HCEC 1CT (cell line): ENCODE measurements around the gene KLF6.

Experiments
- DNase-seq: peaks from one replicate; pipeline ENCODE4 v3.0.0-alpha.2; 2017

KLF6 gene

DNA sequence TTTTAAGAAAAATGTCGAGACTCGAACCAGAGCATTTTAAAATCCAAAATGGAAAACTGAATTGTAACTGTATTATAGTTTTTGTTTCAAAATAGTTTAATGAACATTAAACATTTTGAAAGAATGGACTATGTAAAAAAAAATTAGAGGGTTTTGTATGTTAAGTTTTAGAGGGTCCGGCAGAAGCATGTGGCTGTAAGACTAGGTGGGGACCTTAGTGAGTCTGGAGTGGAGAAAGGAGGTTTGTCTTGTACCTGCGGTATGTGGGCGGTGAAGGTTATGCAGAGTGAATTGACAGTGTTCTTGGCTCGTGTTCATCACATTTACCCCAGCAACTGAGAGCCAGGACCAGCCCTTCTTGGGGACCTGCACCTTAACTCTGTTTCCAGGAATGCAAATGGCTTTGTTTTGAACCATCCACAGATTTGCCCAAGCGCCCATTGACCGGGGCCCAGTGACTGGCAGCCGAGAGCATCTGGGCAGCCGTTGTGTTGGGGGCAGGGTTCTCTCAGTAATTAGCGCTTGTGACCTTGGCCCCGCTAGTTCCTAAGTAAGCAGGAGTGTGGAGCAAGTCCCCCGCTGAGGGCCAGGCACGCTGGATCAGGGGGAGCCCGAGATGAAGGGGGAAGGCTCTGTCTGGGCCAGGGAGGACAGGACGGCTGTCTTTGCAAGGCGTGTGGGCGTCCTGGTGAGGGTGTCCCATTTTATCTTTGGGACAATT lies 1.4 kb upstream of the KLF6 start:
- no peak for DNase-seq

GRCh38 chr10:3785851-3786271 lies 852 bp upstream of the KLF6 start:
- DNase-seq, result peak; percentile 45

DNA sequence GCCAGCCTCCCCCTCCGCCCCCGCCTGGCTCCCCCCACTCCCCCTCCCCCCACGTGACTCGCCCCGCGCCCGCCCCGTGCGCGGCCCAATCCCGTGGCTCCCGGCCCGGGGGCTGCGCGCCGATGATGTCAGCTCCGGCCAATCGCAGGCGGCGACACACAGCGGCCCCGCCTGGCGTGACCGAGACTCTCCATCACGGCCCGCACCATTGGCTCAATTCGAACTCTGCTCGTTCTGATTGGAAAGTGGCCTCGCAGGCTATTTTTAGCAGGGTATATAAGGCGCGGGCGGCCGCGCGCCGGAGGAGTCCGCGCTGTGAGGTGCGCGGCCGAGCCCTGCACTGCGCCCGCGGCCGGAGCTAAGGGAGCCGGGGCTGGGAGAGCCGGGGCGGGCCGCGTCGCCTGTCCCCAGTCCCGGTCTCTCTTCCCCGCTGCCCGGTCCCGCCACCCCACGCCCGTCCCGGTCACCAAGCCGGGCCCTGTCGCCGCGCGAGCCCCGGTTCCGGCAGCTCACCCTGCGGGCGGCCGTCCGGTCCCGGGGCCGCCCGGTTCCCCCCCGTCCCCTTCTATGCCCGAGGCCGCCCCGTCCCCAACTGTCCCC lies 342 bp upstream of the KLF6 start:
- peak; percentile 96 for DNase-seq

DNA sequence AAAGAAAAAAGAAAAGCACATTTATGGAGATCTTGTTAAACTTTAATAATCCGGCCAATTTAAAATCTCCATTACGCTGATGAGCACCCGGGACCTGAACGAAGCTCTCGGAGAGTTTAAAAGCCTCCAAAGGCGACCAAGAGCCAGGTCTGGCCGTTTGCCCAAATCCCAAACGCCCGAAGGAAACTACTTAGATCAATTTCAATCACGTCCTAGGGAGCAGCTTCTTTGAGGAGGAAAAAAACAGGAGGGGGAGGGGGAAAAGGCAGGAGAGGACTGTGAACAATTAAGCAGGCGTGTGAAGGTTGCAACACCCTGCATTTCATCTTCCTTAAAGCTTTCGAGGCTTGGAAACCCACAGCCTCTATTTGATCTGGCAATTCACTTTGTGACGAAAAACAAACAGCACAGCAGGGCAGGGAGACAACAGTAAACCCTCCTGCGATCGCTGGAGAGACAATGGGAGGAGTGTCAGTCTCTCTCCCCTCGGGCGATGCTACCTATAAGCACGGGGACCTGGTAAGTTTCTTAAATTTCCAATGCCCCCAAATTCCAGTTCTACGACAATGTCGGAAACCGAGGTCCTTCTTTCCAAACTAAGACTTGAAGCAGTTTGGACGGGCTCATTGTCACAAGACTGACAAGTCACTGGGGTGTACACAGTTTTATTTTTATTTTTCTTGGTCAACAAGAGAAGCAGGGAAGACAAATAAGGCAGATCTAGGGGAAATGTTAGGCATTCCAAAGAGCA lies 1.2 kb downstream of the KLF6 start:
- peak; percentile 42 for DNase-seq

GRCh38 chr10:3783316-3783681 lies 1.7 kb downstream of the KLF6 start:
- DNase-seq, result peak; percentile 57

- peak; percentile 90 for DNase-seq
Measured at GRCh38 chr10:3782451-3783315, 2.3 kb downstream of the KLF6 start.

DNA sequence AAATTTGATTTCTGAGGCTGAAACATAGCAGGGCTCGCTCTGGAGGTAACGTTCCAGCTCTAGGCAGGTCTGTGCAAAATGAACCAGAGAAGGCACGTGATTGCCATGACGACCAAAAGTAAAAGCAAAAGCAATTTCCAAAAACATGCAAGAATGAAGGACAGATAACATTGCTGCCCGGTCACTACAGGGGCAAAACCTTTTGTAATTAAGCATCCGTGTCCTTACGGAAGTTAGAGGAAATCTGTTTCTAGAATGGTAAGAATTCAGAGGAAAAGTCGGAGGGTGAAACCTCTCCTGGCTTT lies 2.9 kb downstream of the KLF6 start:
- no peak for DNase-seq

GRCh38 chr10:3781468-3782145 lies 3.4 kb downstream of the KLF6 start:
- peak; percentile 72 for DNase-seq

GRCh38 chr10:3780771-3781467 lies 4.1 kb downstream of the KLF6 start:
- peak; percentile 11 for DNase-seq

DNA sequence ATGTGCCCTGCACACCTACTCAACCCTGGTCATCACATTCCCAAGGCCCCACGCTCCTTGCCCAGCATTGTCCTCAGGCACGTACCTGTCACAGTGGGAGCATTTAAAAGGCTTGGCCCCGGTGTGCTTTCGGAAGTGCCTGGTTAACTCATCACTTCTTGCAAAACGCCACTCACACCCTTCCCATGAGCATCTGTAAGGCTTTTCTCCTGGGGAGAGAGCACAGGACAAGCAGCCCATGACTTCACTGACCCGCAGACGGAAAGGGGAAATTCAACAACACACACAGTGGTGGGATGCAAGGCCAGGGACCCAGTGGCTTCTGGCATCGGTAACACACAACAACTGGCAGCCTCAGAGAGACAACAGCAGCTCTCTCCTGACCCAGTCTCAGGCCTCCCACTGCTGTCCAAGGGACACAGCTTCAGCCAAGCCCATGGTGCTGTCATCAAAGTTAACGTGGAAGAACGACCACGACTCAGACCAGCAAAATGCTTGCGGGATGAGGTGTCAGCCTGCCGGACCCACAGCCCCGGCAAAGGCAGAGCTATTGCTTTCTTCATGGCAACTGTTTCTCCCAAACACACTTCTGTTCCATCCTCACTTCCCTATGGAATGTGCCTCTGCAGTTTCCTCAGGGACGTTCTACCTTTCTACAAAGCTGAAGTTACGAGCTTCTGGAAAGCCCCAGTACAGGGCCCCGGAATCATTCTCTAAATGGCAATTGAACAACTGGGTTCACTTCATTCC lies 4.8 kb downstream of the KLF6 start:
- peak; percentile 42 for DNase-seq

DNA sequence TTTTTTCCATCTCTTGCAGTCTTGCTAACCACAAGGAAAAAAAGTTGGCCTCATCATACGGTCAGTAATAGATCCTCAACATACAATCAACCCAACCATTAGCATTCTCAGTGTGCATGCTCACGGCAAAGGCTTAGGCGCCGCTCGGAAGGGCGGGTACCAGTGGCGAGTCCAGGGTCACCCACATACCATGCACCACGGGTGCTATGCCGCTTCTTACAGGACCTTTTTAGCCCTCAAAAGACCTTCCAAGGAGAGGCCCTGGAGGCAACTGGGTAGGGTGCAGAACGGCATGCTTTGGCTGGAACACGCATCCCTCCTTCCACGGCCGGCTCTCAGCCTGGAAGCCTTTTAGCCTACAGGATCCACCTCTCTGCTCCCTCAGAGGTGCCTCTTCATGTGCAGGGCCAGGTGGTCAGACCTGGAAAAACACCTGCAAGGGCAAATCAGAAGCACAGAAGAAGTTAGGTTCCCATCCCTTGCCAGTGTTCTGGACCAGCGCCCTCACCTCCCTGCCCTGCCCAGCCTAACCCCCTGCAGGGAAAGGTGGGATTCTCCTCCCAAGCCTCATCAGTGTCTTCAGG lies 5.8 kb downstream of the KLF6 start:
- peak; percentile 11 for DNase-seq

GRCh38 chr10:3778692-3779157 lies 6.3 kb downstream of the KLF6 start:
- peak; percentile 6 for DNase-seq

DNA sequence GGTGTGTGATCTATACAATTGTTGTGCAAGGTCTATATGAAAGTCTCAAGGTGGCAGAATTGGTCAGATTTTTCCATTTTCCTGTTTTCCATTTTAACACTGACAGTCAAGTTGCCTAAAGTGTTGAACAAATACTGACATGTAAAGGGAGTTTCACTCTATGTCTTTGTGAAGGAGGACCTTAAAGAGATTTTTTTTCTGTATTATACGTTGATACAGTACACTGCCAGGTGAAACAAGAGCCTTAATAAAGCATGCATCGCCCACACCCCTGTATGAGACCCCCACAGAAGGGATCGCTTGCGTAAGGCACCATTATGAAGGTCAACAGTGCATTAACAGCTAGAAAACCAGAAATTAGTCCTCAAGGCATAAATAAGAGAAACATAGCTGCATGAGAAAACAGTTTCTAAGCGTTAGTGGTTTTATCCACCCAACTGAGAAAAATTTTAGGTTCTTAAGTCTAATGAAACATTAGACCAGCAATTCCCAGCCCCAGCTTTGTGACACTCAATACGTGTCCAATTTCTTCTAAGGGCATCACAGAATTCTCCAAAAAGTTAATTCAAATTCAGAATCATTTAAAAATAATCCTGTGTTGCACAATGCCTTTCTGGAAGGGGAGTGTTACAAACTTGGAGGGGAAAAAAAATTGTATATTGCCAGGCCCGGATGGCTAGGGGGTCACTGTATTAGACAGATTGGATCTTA lies 6.9 kb downstream of the KLF6 start:
- DNase-seq, result peak; percentile 16

DNA sequence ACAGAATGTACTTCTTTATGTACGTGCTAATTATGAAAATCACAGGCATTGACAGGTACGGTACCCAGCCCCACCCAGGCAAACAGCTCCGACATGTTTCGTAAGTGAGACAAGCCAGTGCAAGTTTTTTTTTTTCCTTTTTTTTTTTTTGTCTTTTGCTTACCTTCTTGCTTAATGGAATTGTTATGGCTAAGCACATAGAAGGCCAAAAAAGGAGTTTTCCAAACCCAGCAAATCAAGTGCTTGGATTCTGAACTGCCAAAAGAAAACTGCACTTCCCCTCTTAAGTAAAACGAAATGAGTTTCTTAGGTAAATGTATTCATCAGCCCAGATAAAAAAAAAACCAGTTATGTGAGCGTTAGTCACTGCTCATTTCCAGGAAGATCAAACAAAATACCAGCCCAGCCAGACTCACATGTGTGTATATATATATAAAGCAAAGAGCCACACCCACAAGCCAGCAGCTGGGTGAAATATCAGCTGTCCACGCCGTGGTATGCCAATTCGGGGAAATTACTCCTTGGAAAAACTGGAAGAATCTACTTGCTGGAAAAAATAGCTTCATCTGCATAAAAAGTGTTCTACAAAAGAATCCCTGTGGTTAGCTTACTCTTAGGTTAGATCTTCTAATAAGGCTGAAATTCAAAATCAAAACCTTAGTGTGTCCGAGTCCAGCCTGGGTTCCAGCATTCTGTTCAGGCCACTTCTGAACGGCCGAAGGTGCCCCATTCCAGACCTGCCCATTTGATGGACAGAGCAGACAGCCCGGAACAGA lies 8.0 kb downstream of the KLF6 start:
- peak; percentile 90 for DNase-seq

DNA sequence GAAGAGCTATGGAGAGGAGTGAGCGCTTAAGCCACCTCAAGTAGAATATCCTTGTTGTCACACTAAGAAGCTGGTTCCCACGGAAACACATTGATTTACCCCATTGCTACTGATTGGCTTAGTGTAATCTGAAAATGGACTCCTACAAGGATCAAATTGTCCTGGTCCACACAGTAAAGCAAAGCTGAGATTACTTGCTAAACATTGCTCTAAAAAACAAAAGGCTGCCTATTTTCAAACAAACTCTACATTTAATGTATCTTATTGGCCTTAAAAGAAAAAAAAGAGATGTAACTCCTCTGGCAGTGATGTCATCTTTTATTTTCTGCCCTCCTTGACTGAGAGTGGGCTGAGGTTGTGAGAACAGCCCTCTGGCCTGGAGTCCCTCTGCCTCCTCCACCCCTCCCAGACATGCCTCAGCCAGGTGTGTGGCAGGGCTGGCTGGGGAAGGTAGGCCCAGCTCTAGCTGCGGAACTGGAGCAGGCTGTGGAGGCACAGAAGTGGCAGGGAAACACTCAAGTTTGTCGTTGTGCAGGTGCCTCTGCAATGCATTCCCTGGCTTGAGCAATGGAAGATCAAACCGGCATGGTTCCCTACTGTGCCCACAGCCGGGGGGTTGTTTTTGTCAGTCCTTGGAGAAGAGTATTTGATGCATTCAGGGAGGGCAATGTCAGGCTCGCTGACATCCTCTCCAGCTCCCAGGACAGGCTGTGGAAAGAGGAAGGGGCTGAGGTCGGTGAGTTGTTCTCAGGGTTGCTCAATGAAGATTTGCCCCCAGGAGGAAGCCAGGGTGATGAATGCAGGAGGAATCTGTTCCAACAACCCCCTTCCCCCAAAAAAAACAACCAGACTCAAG lies 9.1 kb downstream of the KLF6 start:
- DNase-seq, result peak; percentile 22

DNA sequence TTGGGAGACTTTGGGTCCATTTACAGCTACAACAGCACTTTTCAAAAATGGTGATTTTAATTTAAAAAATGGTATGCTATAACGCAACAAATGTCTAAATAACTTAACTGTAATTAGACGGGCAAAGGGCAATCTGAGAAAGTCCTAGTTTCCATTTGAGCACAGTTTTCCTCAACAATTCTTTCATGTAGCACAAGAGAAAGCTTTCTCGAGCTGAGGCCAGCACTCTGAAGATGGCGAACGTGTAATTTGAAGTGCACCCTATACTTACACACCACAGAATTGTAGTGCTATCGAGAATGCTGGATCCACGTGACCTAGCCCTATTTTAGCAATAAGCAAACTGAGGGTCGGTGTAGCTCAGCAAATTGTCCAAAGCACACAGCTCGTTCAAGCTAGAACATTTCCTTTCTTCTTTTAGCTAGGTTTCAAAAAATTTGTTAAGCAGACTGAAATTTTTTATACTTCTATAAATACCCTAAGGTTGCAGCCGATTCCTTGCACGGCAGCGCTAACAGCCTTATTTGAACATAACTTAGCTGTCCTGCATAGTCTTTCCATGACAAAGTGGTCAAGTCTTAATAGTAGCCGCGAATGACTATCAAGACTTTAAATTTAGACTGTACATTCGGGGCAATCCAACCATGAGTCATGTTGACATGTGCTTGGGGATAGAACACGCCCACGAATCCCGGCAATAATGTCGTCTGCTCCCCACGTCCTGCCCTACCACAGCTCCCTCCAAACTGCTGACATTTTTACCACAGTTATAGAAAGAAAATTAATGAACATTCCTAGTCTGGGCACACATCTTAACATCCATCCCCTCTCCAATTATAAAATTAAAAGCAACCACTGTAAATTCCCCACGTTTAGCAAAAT lies 10.0 kb downstream of the KLF6 start:
- peak; percentile 96 for DNase-seq
